GM12878 (cell line): ENCODE data around the gene PPP1R37. TPM values are rescaled to one million over a fixed set of nuclear protein-coding genes. Genes with fewer than 3 reads are reported as not detected.

Source experiments
- ATAC-seq: fragments of 200-7000 bp; cut with Tn5 transposase; 3 replicates; pipeline ENCODE4 v1.9.1; 2020; ENCODE audit warnings: mild to moderate bottlenecking, moderate library complexity
- BruUV-seq: library from RNA; stranded (reverse); fragments of 400-500 nt; replicated peaks from 2 replicates; lab custom pipeline; 2021; lab: Mats Ljungman, UMichigan
- CTCF ChIA-PET: fragments of 300-600 bp; sonication (Branson Sonifier 250); formaldehyde crosslinking; extraction: SDS; loops from one replicate; lab custom pipeline; 2021; ENCODE audit warnings: inconsistent platforms; lab: Yijun Ruan, JAX
- POLR2A ChIA-PET: fragments of 350-600 bp; formaldehyde crosslinking; extraction: SDS; loops from one replicate; lab custom pipeline; 2021; ENCODE audit warnings: inconsistent platforms; lab: Charles Lee
- RAD21 ChIA-PET: fragments of 300-600 bp; sonication (Branson Sonifier 250); formaldehyde crosslinking; loops from one replicate; lab custom pipeline; 2023; ENCODE audit warnings: antibody characterized with exemption; ENCODE audit not compliant: unreplicated experiment; lab: Charles Lee
- SMC1A ChIA-PET: fragments of 300-600 bp; sonication (Branson Sonifier 250); formaldehyde crosslinking; loops from one replicate; lab custom pipeline; 2023; ENCODE audit not compliant: unreplicated experiment, uncharacterized antibody; lab: Charles Lee
- DNase-seq: peaks from one replicate; pipeline ENCODE4 v3.0.0-alpha.2; 2011; ENCODE audit warnings: low read depth, low spot score
- FAIRE-seq: peaks from 3 replicates; lab custom pipeline; 2011; peaks lifted over from hg19 to GRCh38; lab: Jason Lieb, UNC
- H2AFZ ChIP-seq: 2 replicates; pipeline ENCODE4 v1.6.0; 2011; ENCODE audit warnings: low read depth, low read length, control low read depth; ENCODE audit not compliant: control insufficient read depth
- H3K27ac ChIP-seq: 2 replicates; pipeline ENCODE4 v1.5.1; 2011; ENCODE audit warnings: control low read depth; ENCODE audit not compliant: control insufficient read depth, insufficient read depth
- H3K27me3 ChIP-seq, 2 experiments: replicated peaks in 1 of 2; 2 replicates each; pipeline versions ENCODE4 v1.6.0 to v1.6.1; 2011; ENCODE audit warnings: low read length in 1 of 2; ENCODE audit not compliant: control insufficient read depth in 2 of 2, insufficient read depth in 2 of 2
- H3K36me3 ChIP-seq, 2 experiments: 2 replicates each; pipeline ENCODE4 v1.5.1; 2011; ENCODE audit warnings: low read length in 1 of 2; ENCODE audit not compliant: control insufficient read depth in 2 of 2, insufficient read depth in 2 of 2
- H3K4me1 ChIP-seq: 2 replicates; pipeline ENCODE4 v1.6.1; 2011; ENCODE audit warnings: mild to moderate bottlenecking, low read length, moderate library complexity, mixed read lengths; ENCODE audit not compliant: control insufficient read depth, insufficient read depth
- H3K4me2 ChIP-seq: 2 replicates; pipeline ENCODE4 v1.6.0; 2011; ENCODE audit warnings: control low read depth; ENCODE audit not compliant: control insufficient read depth, insufficient read depth
- H3K4me3 ChIP-seq: fragments of 200-600 bp; sonication (generic); 2 replicates; pipeline ENCODE4 v1.5.1; 2016
- H3K79me2 ChIP-seq: 2 replicates; pipeline ENCODE4 v1.6.0; 2011; ENCODE audit warnings: low read length; ENCODE audit not compliant: control insufficient read depth, insufficient read depth
- H3K9ac ChIP-seq: 2 replicates; pipeline ENCODE4 v1.8.0; 2011; ENCODE audit warnings: low read length, control low read depth, mixed read lengths; ENCODE audit not compliant: control insufficient read depth, insufficient read depth
- H3K9me3 ChIP-seq: replicated peaks from 3 replicates; pipeline ENCODE4 v1.5.1; 2011; ENCODE audit warnings: mild to moderate bottlenecking, low read length; ENCODE audit not compliant: control insufficient read depth, insufficient read depth
- H4K20me1 ChIP-seq: 2 replicates; pipeline ENCODE4 v1.6.0; 2011; ENCODE audit not compliant: control insufficient read depth, insufficient read depth
- ETV6 ChIP-seq, 2 experiments: fragments of 450-650 bp in 1 of 2; IDR thresholded peaks in 1 of 2; conservative IDR thresholded peaks in 1 of 2; 2 replicates each; pipeline ENCODE4 v1.6.1; 2014; ENCODE audit warnings: antibody characterized with exemption in 1 of 2, borderline replicate concordance in 1 of 2, low read depth in 1 of 2, mild to moderate bottlenecking in 1 of 2, moderate library complexity in 1 of 2
- FOXK2 ChIP-seq: fragments of 450-650 bp; IDR thresholded peaks from 2 replicates; pipeline ENCODE4 v1.6.1; 2017; ENCODE audit warnings: mild to moderate bottlenecking, moderate library complexity
- FOXM1 ChIP-seq: IDR thresholded peaks from 2 replicates; pipeline ENCODE4 v1.6.1; 2012; ENCODE audit warnings: low read depth, mild to moderate bottlenecking, inconsistent platforms, low read length, moderate library complexity
- IKZF2 ChIP-seq, 2 experiments: fragments of 450-650 bp; IDR thresholded peaks; 2 replicates each; pipeline ENCODE4 v1.6.1; 2017; ENCODE audit warnings: mild to moderate bottlenecking in 2 of 2, moderate library complexity in 2 of 2
- MEF2A ChIP-seq: IDR thresholded peaks from 2 replicates; pipeline ENCODE4 v1.6.1; 2011; ENCODE audit warnings: low read depth, mild to moderate bottlenecking, low read length, moderate library complexity; ENCODE audit not compliant: insufficient read depth
- MXI1 ChIP-seq: fragments of 150-350 bp; IDR thresholded peaks from 2 replicates; pipeline ENCODE4 v1.6.1; 2011; ENCODE audit warnings: low read depth, mild to moderate bottlenecking, inconsistent platforms, low read length, improper control_type of control experiment
- PML ChIP-seq: IDR thresholded peaks from 2 replicates; pipeline ENCODE4 v1.6.1; 2012; ENCODE audit warnings: low read length, inconsistent platforms
- RAD21 ChIP-seq: IDR thresholded peaks from 2 replicates; pipeline ENCODE4 v1.6.1; 2011; ENCODE audit warnings: mild to moderate bottlenecking, low read depth, low read length, moderate library complexity; ENCODE audit not compliant: insufficient read depth
- RAD51 ChIP-seq: fragments of 450-650 bp; IDR thresholded peaks from 2 replicates; pipeline ENCODE4 v1.6.1; 2016; ENCODE audit warnings: moderate library complexity, mild to moderate bottlenecking, inconsistent platforms
- ZNF207 ChIP-seq: fragments of 450-650 bp; IDR thresholded peaks from 2 replicates; pipeline ENCODE4 v1.6.1; 2014; ENCODE audit warnings: antibody characterized with exemption, mild to moderate bottlenecking, borderline replicate concordance
- WGBS: methylation state at CpG from one replicate; pipeline ENCODE4 v1.1.6; 2016; ENCODE audit warnings: low lambda C conversion rate; ENCODE audit not compliant: insufficient replicate concordance, insufficient coverage; ENCODE audit errors: missing lambda C conversion rate; 5-methylcytosine and 5-hydroxymethylcytosine counted together
- in situ Hi-C: fragments of 300-500 bp; cut with MboI; formaldehyde crosslinking; loops from 9 replicates; pipeline ENCODE4 v1.14.3; 2018; ENCODE audit warnings: mixed read lengths
- intact Hi-C: fragments of 100-400 bp; cut with micrococcal nuclease; formaldehyde crosslinking; loops from one replicate; pipeline ENCODE4 v1.14.2; 2022; ENCODE audit not compliant: unreplicated experiment
- polyA plus RNA-seq, 11 experiments: library from polyadenylated mRNA; depleted of rRNA in 4 of 11; unstranded in 6 of 11; stranded (reverse) in 5 of 11; fragments of >200 nt; fragmentation: Nextera tagmentation in 4 of 11; fragmentation: Illumina TruSeq in 1 of 11; extraction: Ambion mirVana in 4 of 11; extraction: Trizol in 1 of 11; gene quantifications; 1 replicate in 1 of 11; 2 replicates in 10 of 11; pipeline versions ENCODE4 v1.2.1 to v1.2.3, GENCODE V29; 2011 to 2016; ENCODE audit warnings: inconsistent platforms in 2 of 11, missing spikeins in 2 of 11, low read depth in 1 of 11
- total RNA-seq, 4 experiments: library from RNA; depleted of rRNA in 3 of 4; stranded (reverse); fragments of >200 nt in 3 of 4; fragmentation: Illumina TruSeq in 1 of 4; extraction: Trizol in 1 of 4; gene quantifications; 2 replicates each; pipeline versions ENCODE4 v1.2.1 to v1.2.3, GENCODE V29; 2013 to 2021
- TF ChIP-seq, protein P1 (sequence below): IDR thresholded peaks from 2 replicates; pipeline ENCODE4 v1.6.1; 2012; ENCODE audit warnings: low read depth, low read length, improper control_type of control experiment
- TF ChIP-seq, protein P2 (sequence below): fragments of 450-650 bp; IDR thresholded peaks from 2 replicates; pipeline ENCODE4 v1.6.1; 2016; ENCODE audit warnings: mild to moderate bottlenecking
- TF ChIP-seq, protein P3 (sequence below): IDR thresholded peaks from 2 replicates; pipeline ENCODE4 v1.6.1; 2012; ENCODE audit warnings: low read length, inconsistent platforms
- TF ChIP-seq, protein P4 (sequence below): fragments of 450-650 bp; IDR thresholded peaks from 2 replicates; pipeline ENCODE4 v1.6.1; 2018; ENCODE audit warnings: mild to moderate bottlenecking, low read depth, moderate library complexity; ENCODE audit not compliant: partially characterized antibody

Gene PPP1R37
- total and polyA plus RNA-seq, 10 of the 15 experiments (the other 5 are each of a cell fraction or from before 2014, with no cell fraction given): 0.09 to 21.3 (median 5.1) TPM; not detected in 1

DNA sequence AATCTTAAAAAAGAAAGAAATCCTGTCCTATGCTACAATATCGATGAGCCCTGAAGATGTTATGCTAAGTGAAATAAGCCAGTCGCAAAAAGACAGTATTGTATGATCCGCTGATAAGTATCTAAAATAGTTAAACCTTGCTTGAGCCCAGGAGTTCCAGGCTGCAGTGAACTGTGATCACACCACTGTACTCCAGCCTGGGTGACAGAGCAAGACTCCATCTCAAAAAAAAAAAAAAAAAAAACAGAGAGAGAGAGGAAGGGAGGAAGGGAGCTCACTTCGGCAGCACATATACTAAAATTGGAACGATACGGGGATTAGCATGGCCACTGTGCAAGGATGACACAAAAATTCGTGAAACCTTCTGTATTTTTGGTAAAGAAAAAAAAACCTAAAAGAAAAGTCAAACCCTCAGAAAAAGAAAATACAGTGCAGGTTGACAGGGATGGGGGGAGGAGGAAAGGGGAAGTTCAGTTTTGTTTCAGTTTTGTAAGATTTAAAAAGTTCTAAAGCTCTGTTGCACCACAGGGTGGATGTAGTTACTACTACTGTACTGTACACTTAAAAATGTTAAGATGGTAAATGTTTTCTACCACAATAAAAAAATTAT, 45.7 kb upstream of the PPP1R37 start:
- no peaks in the 10 kb centered on the region for H3K9me3 ChIP-seq
- peak overlapping the region; percentile 86 for H3K4me2 ChIP-seq
- H3K27ac ChIP-seq: peak overlapping the region; percentile 67
- RAD21 ChIA-PET: interaction anchor here (0.8 to 1.7 kb wide), 10 partner anchors 9 to 140 kb away, joined by 3 to 14 read pairs (median 4); partner anchors contain the start of genes BLOC1S3, CLASRP, RELB and TRAPPC6A
- POLR2A ChIA-PET: interaction anchor here (0.5 to 1.7 kb wide), 5 partner anchors 28 to 1742 kb away, joined by 3 to 4 read pairs (median 4); no protein-coding TSS in a partner anchor
- CTCF ChIA-PET: interaction anchor here (0.7 to 2.9 kb wide), 10 partner anchors 13 to 94 kb away, joined by 3 to 16 read pairs (median 3); no protein-coding TSS in a partner anchor
- TSS peak; percentile 3 for BruUV-seq
- peak; percentile 93 for ATAC-seq
- no peaks in the 10 kb centered on the region for H3K27me3 ChIP-seq
- peak overlapping the region; percentile 48 for H3K4me3 ChIP-seq
- no peak overlapping the region for H2AFZ ChIP-seq
- in situ Hi-C loops (no loop called here), intact Hi-C loops (no loop called here)
- peaks cover 36% of the 10 kb centered on the region for H3K4me1 ChIP-seq
- peaks cover 12 to 33% of the 10 kb centered on the region in 2 experiments; a peak in 3 of 4 replicates for H3K36me3 ChIP-seq
- no peaks in the 10 kb centered on the region for H4K20me1 ChIP-seq
- WGBS: under 1% methylated on average over 7 of the region's 7 CpGs
- peak; percentile 34 for DNase-seq
- H3K79me2 ChIP-seq: peaks cover 54% of the 10 kb centered on the region
- H3K9ac ChIP-seq: peak overlapping the region; percentile 50
- SMC1A ChIA-PET: interaction anchor here (0.7 to 2.5 kb wide), 7 partner anchors 8 to 200 kb away, joined by 3 to 12 read pairs (median 5); partner anchors contain the start of genes CLASRP and RELB
- peak; percentile 52 for FAIRE-seq
- TF ChIP-seq FOXM1 (no peak; the same call in 1 of the 2 replicates), MEF2A (no peak), ZNF207 (0 out of 2 replicates have a peak, but pooled peaks have one; percentile 46), FOXK2 (no peak), IKZF2 (IDR thresholded peaks at IDR 0.05) (peak in 1 of 2 experiments; percentile 46; a peak in 1 of 4 replicates), RAD51 (0 out of 2 replicates have a peak, but pooled peaks have one; percentile 17), PML (0 out of 2 replicates have a peak, but pooled peaks have one; percentile 31), ETV6 (conservative IDR thresholded peaks at IDR 0.05 in 1 of 2, IDR thresholded peaks at IDR 0.05 in 1 of 2; ENCODE audit: borderline replicate concordance in 1 of 2, low read depth in 1 of 2) (no peak), MXI1 (0 out of 2 replicates have a peak, but pooled peaks have one; percentile 29), RAD21 (no peak; the same call in 1 of the 2 replicates)
- TF ChIP-seq, protein P1, sequence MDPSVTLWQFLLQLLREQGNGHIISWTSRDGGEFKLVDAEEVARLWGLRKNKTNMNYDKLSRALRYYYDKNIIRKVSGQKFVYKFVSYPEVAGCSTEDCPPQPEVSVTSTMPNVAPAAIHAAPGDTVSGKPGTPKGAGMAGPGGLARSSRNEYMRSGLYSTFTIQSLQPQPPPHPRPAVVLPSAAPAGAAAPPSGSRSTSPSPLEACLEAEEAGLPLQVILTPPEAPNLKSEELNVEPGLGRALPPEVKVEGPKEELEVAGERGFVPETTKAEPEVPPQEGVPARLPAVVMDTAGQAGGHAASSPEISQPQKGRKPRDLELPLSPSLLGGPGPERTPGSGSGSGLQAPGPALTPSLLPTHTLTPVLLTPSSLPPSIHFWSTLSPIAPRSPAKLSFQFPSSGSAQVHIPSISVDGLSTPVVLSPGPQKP: no peak
- TF ChIP-seq, protein P2, sequence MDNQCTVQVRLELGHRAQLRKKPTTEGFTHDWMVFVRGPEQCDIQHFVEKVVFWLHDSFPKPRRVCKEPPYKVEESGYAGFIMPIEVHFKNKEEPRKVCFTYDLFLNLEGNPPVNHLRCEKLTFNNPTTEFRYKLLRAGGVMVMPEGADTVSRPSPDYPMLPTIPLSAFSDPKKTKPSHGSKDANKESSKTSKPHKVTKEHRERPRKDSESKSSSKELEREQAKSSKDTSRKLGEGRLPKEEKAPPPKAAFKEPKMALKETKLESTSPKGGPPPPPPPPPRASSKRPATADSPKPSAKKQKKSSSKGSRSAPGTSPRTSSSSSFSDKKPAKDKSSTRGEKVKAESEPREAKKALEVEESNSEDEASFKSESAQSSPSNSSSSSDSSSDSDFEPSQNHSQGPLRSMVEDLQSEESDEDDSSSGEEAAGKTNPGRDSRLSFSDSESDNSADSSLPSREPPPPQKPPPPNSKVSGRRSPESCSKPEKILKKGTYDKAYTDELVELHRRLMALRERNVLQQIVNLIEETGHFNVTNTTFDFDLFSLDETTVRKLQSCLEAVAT: peak; percentile 89
- TF ChIP-seq, protein P3, sequence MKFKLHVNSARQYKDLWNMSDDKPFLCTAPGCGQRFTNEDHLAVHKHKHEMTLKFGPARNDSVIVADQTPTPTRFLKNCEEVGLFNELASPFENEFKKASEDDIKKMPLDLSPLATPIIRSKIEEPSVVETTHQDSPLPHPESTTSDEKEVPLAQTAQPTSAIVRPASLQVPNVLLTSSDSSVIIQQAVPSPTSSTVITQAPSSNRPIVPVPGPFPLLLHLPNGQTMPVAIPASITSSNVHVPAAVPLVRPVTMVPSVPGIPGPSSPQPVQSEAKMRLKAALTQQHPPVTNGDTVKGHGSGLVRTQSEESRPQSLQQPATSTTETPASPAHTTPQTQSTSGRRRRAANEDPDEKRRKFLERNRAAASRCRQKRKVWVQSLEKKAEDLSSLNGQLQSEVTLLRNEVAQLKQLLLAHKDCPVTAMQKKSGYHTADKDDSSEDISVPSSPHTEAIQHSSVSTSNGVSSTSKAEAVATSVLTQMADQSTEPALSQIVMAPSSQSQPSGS: peak; percentile 15; the same call in 1 of the 2 replicates
- TF ChIP-seq, protein P4, sequence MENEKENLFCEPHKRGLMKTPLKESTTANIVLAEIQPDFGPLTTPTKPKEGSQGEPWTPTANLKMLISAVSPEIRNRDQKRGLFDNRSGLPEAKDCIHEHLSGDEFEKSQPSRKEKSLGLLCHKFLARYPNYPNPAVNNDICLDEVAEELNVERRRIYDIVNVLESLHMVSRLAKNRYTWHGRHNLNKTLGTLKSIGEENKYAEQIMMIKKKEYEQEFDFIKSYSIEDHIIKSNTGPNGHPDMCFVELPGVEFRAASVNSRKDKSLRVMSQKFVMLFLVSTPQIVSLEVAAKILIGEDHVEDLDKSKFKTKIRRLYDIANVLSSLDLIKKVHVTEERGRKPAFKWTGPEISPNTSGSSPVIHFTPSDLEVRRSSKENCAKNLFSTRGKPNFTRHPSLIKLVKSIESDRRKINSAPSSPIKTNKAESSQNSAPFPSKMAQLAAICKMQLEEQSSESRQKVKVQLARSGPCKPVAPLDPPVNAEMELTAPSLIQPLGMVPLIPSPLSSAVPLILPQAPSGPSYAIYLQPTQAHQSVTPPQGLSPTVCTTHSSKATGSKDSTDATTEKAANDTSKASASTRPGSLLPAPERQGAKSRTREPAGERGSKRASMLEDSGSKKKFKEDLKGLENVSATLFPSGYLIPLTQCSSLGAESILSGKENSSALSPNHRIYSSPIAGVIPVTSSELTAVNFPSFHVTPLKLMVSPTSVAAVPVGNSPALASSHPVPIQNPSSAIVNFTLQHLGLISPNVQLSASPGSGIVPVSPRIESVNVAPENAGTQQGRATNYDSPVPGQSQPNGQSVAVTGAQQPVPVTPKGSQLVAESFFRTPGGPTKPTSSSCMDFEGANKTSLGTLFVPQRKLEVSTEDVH: peak; percentile 76
